ENCODE data around the gene KIF18B. TPM values are rescaled to one million over a fixed set of nuclear protein-coding genes. Genes with fewer than 3 reads are reported as not detected.

KIF18B gene
- total RNA-seq, 2 donors from 2014 or later: 5.7 to 45.5 TPM

- intact Hi-C loops (cut with DNase I): loop anchor here (5.0 kb wide), 1 partner anchor 109 kb away; no protein-coding TSS in a partner anchor
- no peak for TF ChIP-seq CTCF (IDR thresholded peaks at IDR 0.05)
- Histone ChIP-seq H3K27ac (no peak overlapping the region), H3K4me3 (no peak overlapping the region), H3K4me1 (no peaks in the 10 kb centered on the region), H3K9ac (ENCODE audit: low read depth in 2 of 2, low read length in 2 of 2) (no peak overlapping the region), H3K27me3 (no peaks in the 10 kb centered on the region), H3K9me3 (no peaks in the 10 kb centered on the region), H3K36me3 (peaks cover 32% of the 10 kb centered on the region)
- DNase-seq: no peak
Measured at GRCh38 chr17:44881145-44881544, 66.4 kb downstream of the KIF18B start.

- no peak overlapping the region for H3K9ac ChIP-seq (ENCODE audit: low read depth in 2 of 2, low read length in 2 of 2)
- H3K4me1 ChIP-seq: no peaks in the 10 kb centered on the region
- H3K27ac ChIP-seq: no peak overlapping the region
- no peak for DNase-seq
- H3K9me3 ChIP-seq: no peaks in the 10 kb centered on the region
- H3K4me3 ChIP-seq: no peak overlapping the region
- no peaks in the 10 kb centered on the region for H3K27me3 ChIP-seq
- peaks cover 31% of the 10 kb centered on the region for H3K36me3 ChIP-seq
- no peak for TF ChIP-seq CTCF (IDR thresholded peaks at IDR 0.05)
- intact Hi-C loops (cut with DNase I): loop anchor here (5.0 kb wide), 1 partner anchor 108 kb away; no protein-coding TSS in a partner anchor
Measured at GRCh38 chr17:44880062-44880461, 67.5 kb downstream of the KIF18B start.

GRCh38 chr17:44879376-44879775 is 68.2 kb downstream of the KIF18B start:
- Histone ChIP-seq H3K36me3 (peaks cover 24% of the 10 kb centered on the region), H3K4me1 (no peaks in the 10 kb centered on the region), H3K27ac (no peak overlapping the region), H3K9me3 (no peaks in the 10 kb centered on the region), H3K27me3 (no peaks in the 10 kb centered on the region), H3K4me3 (no peak overlapping the region), H3K9ac (ENCODE audit: low read depth in 2 of 2, low read length in 2 of 2) (no peak overlapping the region)
- DNase-seq: no peak
- intact Hi-C loops (cut with DNase I): no loop called here
- no peak for TF ChIP-seq CTCF (IDR thresholded peaks at IDR 0.05)

GRCh38 chr17:44878627-44879221 is 68.8 kb downstream of the KIF18B start:
- Histone ChIP-seq H3K9ac (ENCODE audit: low read depth in 2 of 2, low read length in 2 of 2) (no peak overlapping the region), H3K4me3 (no peak overlapping the region), H3K36me3 (peaks cover 23% of the 10 kb centered on the region), H3K27ac (no peak overlapping the region), H3K4me1 (no peaks in the 10 kb centered on the region), H3K9me3 (no peaks in the 10 kb centered on the region), H3K27me3 (no peaks in the 10 kb centered on the region)
- DNase-seq: peak; percentile 30
- intact Hi-C loops (cut with DNase I): no loop called here
- no peak for TF ChIP-seq CTCF (IDR thresholded peaks at IDR 0.05)

GRCh38 chr17:44877121-44877520 is 70.5 kb downstream of the KIF18B start:
- DNase-seq: no peak
- Histone ChIP-seq H3K27ac (no peak overlapping the region), H3K9ac (ENCODE audit: low read depth in 2 of 2, low read length in 2 of 2) (no peak overlapping the region), H3K4me3 (no peak overlapping the region), H3K9me3 (no peaks in the 10 kb centered on the region), H3K4me1 (no peaks in the 10 kb centered on the region), H3K36me3 (peaks cover 12% of the 10 kb centered on the region), H3K27me3 (no peaks in the 10 kb centered on the region)
- TF ChIP-seq CTCF (IDR thresholded peaks at IDR 0.05): no peak
- intact Hi-C loops (cut with DNase I): no loop called here

All from colonic mucosa (tissue), 4 donors.